HCT116 (cell line): Measurements from ENCODE around the gene ZSCAN4. TPM values are rescaled to one million over a fixed set of nuclear protein-coding genes. Genes with fewer than 3 reads are reported as not detected.

Experiments
- ATAC-seq: fragments of 200-7000 bp; cut with Tn5 transposase; 2 replicates; pipeline ENCODE4 v1.9.1; 2020; ENCODE audit warnings: mild to moderate bottlenecking, moderate library complexity
- BruUV-seq: library from RNA; stranded (reverse); fragments of 400-500 nt; replicated peaks from 2 replicates; lab custom pipeline; 2021; lab: Mats Ljungman, UMichigan
- CTCF ChIA-PET: fragments of 300-600 bp; sonication (Branson Sonifier 250); formaldehyde crosslinking; loops from one replicate; lab custom pipeline; 2021; ENCODE audit warnings: antibody characterized with exemption; lab: Charles Lee
- POLR2A ChIA-PET: fragments of 300-600, 350-600 bp; sonication (Branson Sonifier 250); formaldehyde crosslinking; loops from one replicate; lab custom pipeline; 2021; ENCODE audit warnings: antibody characterized with exemption; lab: Charles Lee
- RAD21 ChIA-PET, 2 experiments: fragments of 300-600 bp; sonication (Branson Sonifier 250); formaldehyde crosslinking; loops; one replicate each; lab custom pipeline; 2023; ENCODE audit warnings: low total read pairs in 2 of 2; ENCODE audit not compliant: uncharacterized antibody in 2 of 2, unreplicated experiment in 2 of 2, low non-redundant PET in 1 of 2; lab: Charles Lee
- DNase-seq: peaks from one replicate; pipeline ENCODE4 v3.0.0-alpha.2; 2010; ENCODE audit warnings: low read depth, low spot score
- H2AFZ ChIP-seq: fragments of 200-600 bp; shearing (Covaris generic), sonication (generic); 2 replicates; pipeline ENCODE4 v1.6.1; 2017; ENCODE audit warnings: low read depth, mixed run types, mixed read lengths, antibody characterized with exemption, low read length; ENCODE audit not compliant: poor library complexity, severe bottlenecking
- H3K27ac ChIP-seq: 2 replicates; pipeline ENCODE4 v1.5.1; 2012; ENCODE audit warnings: low read depth, low read length
- H3K27me3 ChIP-seq: fragments of 200-600 bp; sonication (generic); 2 replicates; pipeline ENCODE4 v1.6.1; 2016; ENCODE audit warnings: mixed run types, low read length, mixed read lengths; ENCODE audit not compliant: insufficient read depth
- H3K36me3 ChIP-seq, 2 experiments: fragments of 200-500 bp in 1 of 2; fragments of 200-600 bp in 1 of 2; sonication (Bioruptor generic) in 1 of 2; sonication (generic) in 1 of 2; 2 replicates each; pipeline versions ENCODE4 v1.5.1 to v1.6.1; 2014 to 2016; ENCODE audit warnings: low read length in 2 of 2, inconsistent platforms in 1 of 2, mixed read lengths in 1 of 2, mixed run types in 1 of 2; ENCODE audit not compliant: insufficient read depth in 2 of 2, control insufficient read depth in 1 of 2
- H3K4me1 ChIP-seq, 2 experiments: fragments of 200-600 bp in 1 of 2; sonication (generic) in 1 of 2; 2 replicates each; pipeline versions ENCODE4 v1.5.1 to v1.6.1; 2012 to 2017; ENCODE audit warnings: low read length in 2 of 2, inconsistent platforms in 1 of 2, mild to moderate bottlenecking in 1 of 2, mixed read lengths in 1 of 2, mixed run types in 1 of 2, moderate library complexity in 1 of 2; ENCODE audit not compliant: insufficient read depth in 2 of 2, control insufficient read depth in 1 of 2
- H3K4me2 ChIP-seq: fragments of 200-600 bp; sonication (generic); 2 replicates; pipeline ENCODE4 v1.6.1; 2017; ENCODE audit warnings: mixed run types, low read length, mixed read lengths
- H3K4me3 ChIP-seq, 2 experiments: fragments of 200-600 bp in 1 of 2; sonication (generic) in 1 of 2; replicated peaks in 1 of 2; 2 replicates each; pipeline ENCODE4 v1.5.1; 2011 to 2016; ENCODE audit warnings: low read length in 2 of 2, control low read depth in 1 of 2, low read depth in 1 of 2, mild to moderate bottlenecking in 1 of 2, mixed read lengths in 1 of 2, mixed run types in 1 of 2
- H3K79me2 ChIP-seq: fragments of 200-600 bp; sonication (generic); 2 replicates; pipeline ENCODE4 v1.6.1; 2017; ENCODE audit warnings: mild to moderate bottlenecking, mixed run types, low read length, moderate library complexity, mixed read lengths; ENCODE audit not compliant: insufficient read depth
- H3K9ac ChIP-seq: fragments of 200-600 bp; sonication (generic); 2 replicates; pipeline ENCODE4 v1.6.1; 2016; ENCODE audit warnings: low read length, mixed read lengths
- H3K9me2 ChIP-seq: fragments of 200-600 bp; sonication (generic), shearing (Covaris generic); 2 replicates; pipeline ENCODE4 v1.6.1; 2017; ENCODE audit warnings: mixed run types, mild to moderate bottlenecking, moderate library complexity; ENCODE audit not compliant: insufficient read depth
- H3K9me3 ChIP-seq, 2 experiments: fragments of 200-500 bp in 1 of 2; fragments of 200-600 bp in 1 of 2; sonication (Bioruptor generic) in 1 of 2; sonication (generic) in 1 of 2; 2 replicates each; pipeline ENCODE4 v1.6.1; 2014 to 2017; ENCODE audit warnings: low read length in 2 of 2, mixed read lengths in 2 of 2, inconsistent platforms in 1 of 2, low read depth in 1 of 2, mild to moderate bottlenecking in 1 of 2, mixed run types in 1 of 2, moderate library complexity in 1 of 2; ENCODE audit not compliant: control insufficient read depth in 1 of 2, insufficient read depth in 1 of 2
- H4K20me1 ChIP-seq: fragments of 200-600 bp; sonication (generic), shearing (Covaris generic); 2 replicates; pipeline ENCODE4 v1.6.1; 2017; ENCODE audit warnings: mixed run types, mild to moderate bottlenecking, moderate library complexity; ENCODE audit not compliant: insufficient read depth
- CTCF ChIP-seq, 3 experiments: fragments of 200-600 bp in 1 of 3; sonication (generic) in 1 of 3; IDR thresholded peaks in 2 of 3; conservative IDR thresholded peaks in 1 of 3; 2 replicates each; pipeline ENCODE4 v1.5.1; 2012 to 2017; ENCODE audit warnings: low read depth in 2 of 3, low read length in 2 of 3, antibody characterized with exemption in 1 of 3, borderline replicate concordance in 1 of 3, control low read depth in 1 of 3, mild to moderate bottlenecking in 1 of 3, mixed read lengths in 1 of 3, mixed run types in 1 of 3, moderate library complexity in 1 of 3; ENCODE audit not compliant: insufficient read depth in 1 of 3
- EZH2 ChIP-seq: fragments of 200-600 bp; sonication (generic); IDR thresholded peaks from 2 replicates; pipeline ENCODE4 v1.6.1; 2017; ENCODE audit warnings: antibody characterized with exemption, mixed run types
- EZH2phosphoT487 ChIP-seq: fragments of 200-600 bp; IDR thresholded peaks from 2 replicates; pipeline ENCODE4 v1.6.1; 2018; ENCODE audit warnings: antibody characterized with exemption, borderline replicate concordance
- JUND ChIP-seq: IDR thresholded peaks from 2 replicates; pipeline ENCODE4 v1.6.1; 2012
- MAX ChIP-seq: IDR thresholded peaks from 2 replicates; pipeline ENCODE4 v1.6.1; 2012
- POLR2A ChIP-seq: IDR thresholded peaks from 2 replicates; pipeline ENCODE4 v1.7.0; 2011; ENCODE audit warnings: borderline replicate concordance; ENCODE audit not compliant: insufficient read depth, insufficient read length; ENCODE audit errors: extremely low read depth
- POLR2AphosphoS5 ChIP-seq: IDR thresholded peaks from 2 replicates; pipeline ENCODE4 v1.6.1; 2011; ENCODE audit warnings: mild to moderate bottlenecking, low read depth, low read length, moderate library complexity
- REST ChIP-seq: IDR thresholded peaks from 2 replicates; pipeline ENCODE4 v1.6.1; 2012; ENCODE audit warnings: low read depth
- SIN3A ChIP-seq: IDR thresholded peaks from 2 replicates; pipeline ENCODE4 v1.6.1; 2012; ENCODE audit warnings: low read depth
- SP1 ChIP-seq: IDR thresholded peaks from 2 replicates; pipeline ENCODE4 v1.6.1; 2012; ENCODE audit warnings: low read depth
- SRF ChIP-seq: IDR thresholded peaks from 2 replicates; pipeline ENCODE4 v1.6.1; 2012; ENCODE audit warnings: low read depth
- TCF7L2 ChIP-seq: IDR thresholded peaks from 2 replicates; pipeline ENCODE4 v1.7.0; 2011; ENCODE audit warnings: borderline replicate concordance, inconsistent platforms; ENCODE audit not compliant: insufficient read depth, insufficient read length; ENCODE audit errors: extremely low read depth
- YY1 ChIP-seq: IDR thresholded peaks from 2 replicates; pipeline ENCODE4 v1.6.1; 2011; ENCODE audit warnings: low read length, low read depth, moderate library complexity, mild to moderate bottlenecking; ENCODE audit not compliant: insufficient replicate concordance; ENCODE audit errors: extremely low read depth
- intact Hi-C: fragments of 100-400 bp; cut with micrococcal nuclease; formaldehyde crosslinking; loops from 2 replicates; pipeline ENCODE4 v1.10.0; 2022
- total RNA-seq: library from RNA; stranded (reverse); gene quantifications from one replicate; pipeline ENCODE4 v1.2.1, GENCODE V29; 2021; ENCODE audit not compliant: unreplicated experiment

Gene ZSCAN4
- total RNA-seq, 1 experiment from 2014 or later, result not detected

- H3K27ac ChIP-seq, result no peak overlapping the region
- ATAC-seq (no peak), DNase-seq (no peak)
- no peaks in the 10 kb centered on the region for H3K27me3 ChIP-seq
- ChIA-PET CTCF (no interaction called here), RAD21 (no interaction called here), POLR2A (no interaction called here)
- no TSS peak for BruUV-seq
- peaks cover under 1 to 3% of the 10 kb centered on the region in 2 experiments; a peak in 2 of 4 replicates for H3K9me3 ChIP-seq
- TF ChIP-seq SP1, result no peak
- no peaks in the 10 kb centered on the region for H3K36me3 ChIP-seq
- no peak overlapping the region for H3K4me3 ChIP-seq
- H3K9ac ChIP-seq, result no peak overlapping the region
- H3K4me1 ChIP-seq, result no peaks in the 10 kb centered on the region
- no peak overlapping the region for H2AFZ ChIP-seq
- intact Hi-C loops, result no loop called here
- H3K4me2 ChIP-seq, result no peak overlapping the region
- H4K20me1 ChIP-seq, result no peaks in the 10 kb centered on the region
- H3K9me2 ChIP-seq, result no peaks in the 10 kb centered on the region
- H3K79me2 ChIP-seq, result no peaks in the 10 kb centered on the region
Observed at GRCh38 chr19:57712222-57712621, 43.5 kb downstream of the ZSCAN4 start.

- Histone ChIP-seq H3K4me1 (no peaks in the 10 kb centered on the region), H2AFZ (no peak overlapping the region), H4K20me1 (no peaks in the 10 kb centered on the region), H3K4me3 (no peak overlapping the region), H3K27me3 (no peaks in the 10 kb centered on the region), H3K27ac (no peak overlapping the region), H3K9me2 (no peaks in the 10 kb centered on the region), H3K36me3 (no peaks in the 10 kb centered on the region), H3K79me2 (no peaks in the 10 kb centered on the region), H3K9me3 (peaks cover 18 to 22% of the 10 kb centered on the region in 2 experiments; a peak in 2 of 4 replicates), H3K9ac (no peak overlapping the region), H3K4me2 (no peak overlapping the region)
- ChIA-PET CTCF (no interaction called here), POLR2A (no interaction called here), RAD21 (no interaction called here)
- DNase-seq (no peak), ATAC-seq (no peak)
- no TSS peak for BruUV-seq
- intact Hi-C loops, result no loop called here
- no peak for TF ChIP-seq POLR2A
- no peak for TF ChIP-seq TCF7L2
- no peak for TF ChIP-seq EZH2
- no peak for TF ChIP-seq MAX
- no peak for TF ChIP-seq POLR2AphosphoS5
- no peak for TF ChIP-seq CTCF (IDR thresholded peaks at IDR 0.05 in 2 of 3, conservative IDR thresholded peaks at IDR 0.05 in 1 of 3; ENCODE audit: borderline replicate concordance in 1 of 3, insufficient read depth in 1 of 3, low read depth in 2 of 3, low read length in 2 of 3)
- no peak for TF ChIP-seq SRF
- no peak for TF ChIP-seq REST
- TF ChIP-seq SP1, result no peak
- no peak for TF ChIP-seq JUND
- no peak for TF ChIP-seq EZH2phosphoT487
- TF ChIP-seq SIN3A, result no peak
- TF ChIP-seq YY1, result no peak
Observed at GRCh38 chr19:57719424-57719823, 50.7 kb downstream of the ZSCAN4 start.
